GM23338 (cell line): ENCODE data around the gene MINDY4. TPM values are rescaled to one million over a fixed set of nuclear protein-coding genes. Genes with fewer than 3 reads are reported as not detected.

Source experiments
- ATAC-seq: fragments of 200-7000 bp; cut with Tn5 transposase; 3 replicates; pipeline ENCODE4 v1.9.1; 2020
- DNase-seq: peaks from one replicate; pipeline ENCODE4 v3.0.0-alpha.2; 2015; ENCODE audit warnings: low spot score
- H2AFZ ChIP-seq: fragments of 200-600 bp; sonication (generic); 2 replicates; pipeline ENCODE4 v1.8.0; 2016; ENCODE audit warnings: antibody characterized with exemption, mild to moderate bottlenecking, moderate library complexity
- H3F3A ChIP-seq: fragments of 200-600 bp; sonication (generic); replicated peaks from 2 replicates; pipeline ENCODE4 v1.8.0; 2017; ENCODE audit warnings: antibody characterized with exemption, mixed run types, low read depth
- H3K27ac ChIP-seq: fragments of 200-600 bp; sonication (generic); 2 replicates; pipeline ENCODE4 v1.6.1; 2016; ENCODE audit warnings: low read depth
- H3K27me3 ChIP-seq: fragments of 200-600 bp; sonication (generic); 2 replicates; pipeline ENCODE4 v1.8.0; 2016; ENCODE audit warnings: mild to moderate bottlenecking, mixed run types, moderate library complexity; ENCODE audit not compliant: insufficient read depth
- H3K36me3 ChIP-seq: fragments of 200-600 bp; sonication (generic); 2 replicates; pipeline ENCODE4 v1.8.0; 2016; ENCODE audit warnings: mild to moderate bottlenecking; ENCODE audit not compliant: insufficient read depth
- H3K4me1 ChIP-seq: fragments of 200-600 bp; sonication (generic); 2 replicates; pipeline ENCODE4 v1.8.0; 2016; ENCODE audit warnings: mild to moderate bottlenecking, moderate library complexity; ENCODE audit not compliant: insufficient read depth
- H3K4me2 ChIP-seq: fragments of 200-600 bp; sonication (generic); 2 replicates; pipeline ENCODE4 v1.7.1; 2017; ENCODE audit warnings: mixed run types
- H3K4me3 ChIP-seq: fragments of 200-600 bp; sonication (generic); 2 replicates; pipeline ENCODE4 v1.6.1; 2016; ENCODE audit warnings: mixed run types
- H3K79me2 ChIP-seq: fragments of 200-600 bp; sonication (generic); replicated peaks from 2 replicates; pipeline ENCODE4 v1.8.0; 2017; ENCODE audit warnings: mild to moderate bottlenecking; ENCODE audit not compliant: insufficient read depth
- H3K9me2 ChIP-seq: fragments of 200-600 bp; sonication (generic); 2 replicates; pipeline ENCODE4 v1.8.0; 2017; ENCODE audit not compliant: insufficient read depth
- H4K20me1 ChIP-seq: fragments of 200-600 bp; sonication (generic); replicated peaks from 2 replicates; pipeline ENCODE4 v1.8.0; 2017; ENCODE audit warnings: mild to moderate bottlenecking; ENCODE audit not compliant: insufficient read depth
- H3K27ac Mint-ChIP-seq: 2 replicates; pipeline ENCODE4 v1.8.0; 2020; ENCODE audit warnings: inconsistent platforms, mild to moderate bottlenecking, moderate library complexity, mixed read lengths
- H3K27me3 Mint-ChIP-seq: 3 replicates; pipeline ENCODE4 v1.8.0; 2022; ENCODE audit warnings: low read depth, mild to moderate bottlenecking, moderate library complexity, mixed read lengths, inconsistent platforms; ENCODE audit not compliant: insufficient read depth, poor library complexity
- H3K36me3 Mint-ChIP-seq: 3 replicates; pipeline ENCODE4 v1.8.0; 2021; ENCODE audit warnings: low read depth, mild to moderate bottlenecking, inconsistent platforms, moderate library complexity, mixed read lengths
- H3K4me1 Mint-ChIP-seq: 3 replicates; pipeline ENCODE4 v1.8.0; 2020; ENCODE audit warnings: mild to moderate bottlenecking, inconsistent platforms, mixed read lengths
- H3K4me3 Mint-ChIP-seq: 3 replicates; pipeline ENCODE4 v1.8.0; 2021; ENCODE audit warnings: moderate library complexity, mild to moderate bottlenecking, inconsistent platforms, mixed read lengths
- H3K9me3 Mint-ChIP-seq: 3 replicates; pipeline ENCODE4 v1.8.0; 2020; ENCODE audit warnings: moderate library complexity, mild to moderate bottlenecking, inconsistent platforms, mixed read lengths
- CREB1 ChIP-seq: fragments of 250-450 bp; sonication (Bioruptor Pico); IDR thresholded peaks from 2 replicates; pipeline ENCODE4 v1.5.0; 2020; ENCODE audit warnings: low read depth, mild to moderate bottlenecking, moderate library complexity
- ETS1 ChIP-seq: IDR thresholded peaks from 2 replicates; pipeline ENCODE4 v1.6.1; 2016; ENCODE audit warnings: antibody characterized with exemption
- EZH2 ChIP-seq: fragments of 200-600 bp; sonication (generic); IDR thresholded peaks from one replicate; pipeline ENCODE4 v1.8.0; 2017; ENCODE audit warnings: antibody characterized with exemption, mild to moderate bottlenecking, low read depth; ENCODE audit not compliant: unreplicated experiment
- EZH2phosphoT487 ChIP-seq: fragments of 200-600 bp; sonication (generic); IDR thresholded peaks from one replicate; pipeline ENCODE4 v1.8.1; 2018; ENCODE audit warnings: antibody characterized with exemption; ENCODE audit not compliant: unreplicated experiment
- JUNB ChIP-seq: IDR thresholded peaks from one replicate; pipeline ENCODE4 v1.6.1; 2016; ENCODE audit warnings: antibody characterized with exemption; ENCODE audit not compliant: unreplicated experiment
- NANOG ChIP-seq: IDR thresholded peaks from 2 replicates; pipeline ENCODE4 v1.6.1; 2016; ENCODE audit warnings: antibody characterized with exemption, borderline replicate concordance
- POLR2AphosphoS5 ChIP-seq: IDR thresholded peaks from 2 replicates; pipeline ENCODE4 v1.6.1; 2016; ENCODE audit warnings: antibody characterized with exemption, low read depth
- STAT1 ChIP-seq: IDR thresholded peaks from one replicate; pipeline ENCODE4 v1.6.1; 2016; ENCODE audit warnings: antibody characterized with exemption; ENCODE audit not compliant: unreplicated experiment
- ZNF114 ChIP-seq: fragments of 250-450 bp; sonication (Bioruptor Pico); IDR thresholded peaks from 2 replicates; pipeline ENCODE4 v1.5.0; 2020; ENCODE audit warnings: mild to moderate bottlenecking, moderate library complexity
- ZNF331 ChIP-seq: fragments of 250-450 bp; sonication (Bioruptor Pico); IDR thresholded peaks from 2 replicates; pipeline ENCODE4 v1.5.0; 2020; ENCODE audit warnings: low read depth, mild to moderate bottlenecking, moderate library complexity
- polyA plus RNA-seq: library from polyadenylated mRNA; unstranded; fragments of >200 nt; fragmentation: Nextera tagmentation; extraction: Ambion mirVana; gene quantifications from 2 replicates; pipeline ENCODE4 v1.2.1, GENCODE V29; 2016
- total RNA-seq: library from RNA; depleted of rRNA; stranded (reverse); fragments of >200 nt; shearing (Covaris generic); gene quantifications from 2 replicates; pipeline ENCODE4 v1.2.3, GENCODE V29; 2014
- TF ChIP-seq, protein P1 (sequence below): IDR thresholded peaks from one replicate; pipeline ENCODE4 v1.6.1; 2018; ENCODE audit warnings: antibody characterized with exemption; ENCODE audit not compliant: unreplicated experiment
- TF ChIP-seq, protein P2 (sequence below): fragments of 250-450 bp; sonication (Bioruptor Pico); IDR thresholded peaks from 2 replicates; pipeline ENCODE4 v1.5.0; 2020; ENCODE audit warnings: mild to moderate bottlenecking, moderate library complexity
- TF ChIP-seq, protein P3 (sequence below), 2 experiments: fragments of 200-600 bp in 1 of 2; sonication (generic) in 1 of 2; conservative IDR thresholded peaks; 2 replicates each; pipeline versions ENCODE4 v1.5.1 to v1.6.1; 2016 to 2017; ENCODE audit warnings: antibody characterized with exemption in 2 of 2, low read depth in 2 of 2, mild to moderate bottlenecking in 2 of 2, moderate library complexity in 1 of 2

The MINDY4 gene
- total and polyA plus RNA-seq, 2 experiments from 2014 or later: 1.7 to 4.4 TPM

DNA sequence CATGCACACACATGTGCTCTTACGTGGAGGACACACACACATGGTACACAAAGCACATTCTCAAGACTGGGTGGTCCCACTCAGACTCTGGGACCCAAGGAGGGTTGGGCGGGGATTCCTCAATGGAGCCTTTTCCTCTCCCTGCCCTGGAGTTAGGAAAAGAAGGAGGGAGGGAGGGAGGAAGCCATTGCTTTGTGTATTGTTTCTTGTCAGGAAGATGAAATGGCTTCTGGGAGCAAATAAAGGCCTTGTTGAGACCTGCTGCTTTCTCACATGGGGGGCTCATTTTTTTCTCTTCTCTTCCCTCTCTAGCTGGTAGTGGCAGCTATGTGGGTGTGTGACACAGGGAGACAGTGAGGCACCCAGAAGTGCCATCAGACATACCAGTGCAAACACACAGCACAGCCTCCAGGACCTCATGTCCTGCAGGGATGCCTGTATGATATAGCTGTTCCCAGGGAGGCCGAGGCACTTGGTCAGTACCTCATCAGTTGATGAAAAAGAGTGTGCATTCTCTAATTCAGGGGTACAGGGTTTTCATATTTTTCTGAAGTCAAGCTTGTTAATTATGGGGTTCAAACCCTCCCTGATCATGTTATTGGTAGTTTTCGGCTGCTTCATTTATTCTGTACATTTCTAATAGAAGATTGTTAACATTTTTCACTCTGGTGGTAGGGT lies 146.1 kb downstream of the MINDY4 start:
- Histone ChIP-seq H3K36me3 (no peaks in the 10 kb centered on the region), H2AFZ (no peak overlapping the region), H3K4me2 (no peak overlapping the region), H3K79me2 (no peaks in the 10 kb centered on the region), H3K27ac (no peak overlapping the region), H3K9me2 (no peaks in the 10 kb centered on the region), H4K20me1 (no peaks in the 10 kb centered on the region), H3F3A (no peaks in the 10 kb centered on the region), H3K4me1 (no peaks in the 10 kb centered on the region), H3K4me3 (no peak overlapping the region), H3K27me3 (no peaks in the 10 kb centered on the region)
- Mint-ChIP-seq H3K9me3 (no peaks in the 10 kb centered on the region), H3K4me3 (no peak overlapping the region), H3K4me1 (peaks cover 31% of the 10 kb centered on the region), H3K27ac (no peak overlapping the region), H3K27me3 (peaks cover 9% of the 10 kb centered on the region), H3K36me3 (no peaks in the 10 kb centered on the region)
- ATAC-seq (no peak), DNase-seq (no peak)
- no peak for TF ChIP-seq JUNB
- no peak for TF ChIP-seq POLR2AphosphoS5
- TF ChIP-seq NANOG: no peak
- no peak for TF ChIP-seq ETS1
- no peak for TF ChIP-seq ZNF114 (CRISPR knock-in tag)
- TF ChIP-seq, protein P1, sequence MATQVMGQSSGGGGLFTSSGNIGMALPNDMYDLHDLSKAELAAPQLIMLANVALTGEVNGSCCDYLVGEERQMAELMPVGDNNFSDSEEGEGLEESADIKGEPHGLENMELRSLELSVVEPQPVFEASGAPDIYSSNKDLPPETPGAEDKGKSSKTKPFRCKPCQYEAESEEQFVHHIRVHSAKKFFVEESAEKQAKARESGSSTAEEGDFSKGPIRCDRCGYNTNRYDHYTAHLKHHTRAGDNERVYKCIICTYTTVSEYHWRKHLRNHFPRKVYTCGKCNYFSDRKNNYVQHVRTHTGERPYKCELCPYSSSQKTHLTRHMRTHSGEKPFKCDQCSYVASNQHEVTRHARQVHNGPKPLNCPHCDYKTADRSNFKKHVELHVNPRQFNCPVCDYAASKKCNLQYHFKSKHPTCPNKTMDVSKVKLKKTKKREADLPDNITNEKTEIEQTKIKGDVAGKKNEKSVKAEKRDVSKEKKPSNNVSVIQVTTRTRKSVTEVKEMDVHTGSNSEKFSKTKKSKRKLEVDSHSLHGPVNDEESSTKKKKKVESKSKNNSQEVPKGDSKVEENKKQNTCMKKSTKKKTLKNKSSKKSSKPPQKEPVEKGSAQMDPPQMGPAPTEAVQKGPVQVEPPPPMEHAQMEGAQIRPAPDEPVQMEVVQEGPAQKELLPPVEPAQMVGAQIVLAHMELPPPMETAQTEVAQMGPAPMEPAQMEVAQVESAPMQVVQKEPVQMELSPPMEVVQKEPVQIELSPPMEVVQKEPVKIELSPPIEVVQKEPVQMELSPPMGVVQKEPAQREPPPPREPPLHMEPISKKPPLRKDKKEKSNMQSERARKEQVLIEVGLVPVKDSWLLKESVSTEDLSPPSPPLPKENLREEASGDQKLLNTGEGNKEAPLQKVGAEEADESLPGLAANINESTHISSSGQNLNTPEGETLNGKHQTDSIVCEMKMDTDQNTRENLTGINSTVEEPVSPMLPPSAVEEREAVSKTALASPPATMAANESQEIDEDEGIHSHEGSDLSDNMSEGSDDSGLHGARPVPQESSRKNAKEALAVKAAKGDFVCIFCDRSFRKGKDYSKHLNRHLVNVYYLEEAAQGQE: no peak
- TF ChIP-seq CREB1: no peak
- TF ChIP-seq, protein P2, sequence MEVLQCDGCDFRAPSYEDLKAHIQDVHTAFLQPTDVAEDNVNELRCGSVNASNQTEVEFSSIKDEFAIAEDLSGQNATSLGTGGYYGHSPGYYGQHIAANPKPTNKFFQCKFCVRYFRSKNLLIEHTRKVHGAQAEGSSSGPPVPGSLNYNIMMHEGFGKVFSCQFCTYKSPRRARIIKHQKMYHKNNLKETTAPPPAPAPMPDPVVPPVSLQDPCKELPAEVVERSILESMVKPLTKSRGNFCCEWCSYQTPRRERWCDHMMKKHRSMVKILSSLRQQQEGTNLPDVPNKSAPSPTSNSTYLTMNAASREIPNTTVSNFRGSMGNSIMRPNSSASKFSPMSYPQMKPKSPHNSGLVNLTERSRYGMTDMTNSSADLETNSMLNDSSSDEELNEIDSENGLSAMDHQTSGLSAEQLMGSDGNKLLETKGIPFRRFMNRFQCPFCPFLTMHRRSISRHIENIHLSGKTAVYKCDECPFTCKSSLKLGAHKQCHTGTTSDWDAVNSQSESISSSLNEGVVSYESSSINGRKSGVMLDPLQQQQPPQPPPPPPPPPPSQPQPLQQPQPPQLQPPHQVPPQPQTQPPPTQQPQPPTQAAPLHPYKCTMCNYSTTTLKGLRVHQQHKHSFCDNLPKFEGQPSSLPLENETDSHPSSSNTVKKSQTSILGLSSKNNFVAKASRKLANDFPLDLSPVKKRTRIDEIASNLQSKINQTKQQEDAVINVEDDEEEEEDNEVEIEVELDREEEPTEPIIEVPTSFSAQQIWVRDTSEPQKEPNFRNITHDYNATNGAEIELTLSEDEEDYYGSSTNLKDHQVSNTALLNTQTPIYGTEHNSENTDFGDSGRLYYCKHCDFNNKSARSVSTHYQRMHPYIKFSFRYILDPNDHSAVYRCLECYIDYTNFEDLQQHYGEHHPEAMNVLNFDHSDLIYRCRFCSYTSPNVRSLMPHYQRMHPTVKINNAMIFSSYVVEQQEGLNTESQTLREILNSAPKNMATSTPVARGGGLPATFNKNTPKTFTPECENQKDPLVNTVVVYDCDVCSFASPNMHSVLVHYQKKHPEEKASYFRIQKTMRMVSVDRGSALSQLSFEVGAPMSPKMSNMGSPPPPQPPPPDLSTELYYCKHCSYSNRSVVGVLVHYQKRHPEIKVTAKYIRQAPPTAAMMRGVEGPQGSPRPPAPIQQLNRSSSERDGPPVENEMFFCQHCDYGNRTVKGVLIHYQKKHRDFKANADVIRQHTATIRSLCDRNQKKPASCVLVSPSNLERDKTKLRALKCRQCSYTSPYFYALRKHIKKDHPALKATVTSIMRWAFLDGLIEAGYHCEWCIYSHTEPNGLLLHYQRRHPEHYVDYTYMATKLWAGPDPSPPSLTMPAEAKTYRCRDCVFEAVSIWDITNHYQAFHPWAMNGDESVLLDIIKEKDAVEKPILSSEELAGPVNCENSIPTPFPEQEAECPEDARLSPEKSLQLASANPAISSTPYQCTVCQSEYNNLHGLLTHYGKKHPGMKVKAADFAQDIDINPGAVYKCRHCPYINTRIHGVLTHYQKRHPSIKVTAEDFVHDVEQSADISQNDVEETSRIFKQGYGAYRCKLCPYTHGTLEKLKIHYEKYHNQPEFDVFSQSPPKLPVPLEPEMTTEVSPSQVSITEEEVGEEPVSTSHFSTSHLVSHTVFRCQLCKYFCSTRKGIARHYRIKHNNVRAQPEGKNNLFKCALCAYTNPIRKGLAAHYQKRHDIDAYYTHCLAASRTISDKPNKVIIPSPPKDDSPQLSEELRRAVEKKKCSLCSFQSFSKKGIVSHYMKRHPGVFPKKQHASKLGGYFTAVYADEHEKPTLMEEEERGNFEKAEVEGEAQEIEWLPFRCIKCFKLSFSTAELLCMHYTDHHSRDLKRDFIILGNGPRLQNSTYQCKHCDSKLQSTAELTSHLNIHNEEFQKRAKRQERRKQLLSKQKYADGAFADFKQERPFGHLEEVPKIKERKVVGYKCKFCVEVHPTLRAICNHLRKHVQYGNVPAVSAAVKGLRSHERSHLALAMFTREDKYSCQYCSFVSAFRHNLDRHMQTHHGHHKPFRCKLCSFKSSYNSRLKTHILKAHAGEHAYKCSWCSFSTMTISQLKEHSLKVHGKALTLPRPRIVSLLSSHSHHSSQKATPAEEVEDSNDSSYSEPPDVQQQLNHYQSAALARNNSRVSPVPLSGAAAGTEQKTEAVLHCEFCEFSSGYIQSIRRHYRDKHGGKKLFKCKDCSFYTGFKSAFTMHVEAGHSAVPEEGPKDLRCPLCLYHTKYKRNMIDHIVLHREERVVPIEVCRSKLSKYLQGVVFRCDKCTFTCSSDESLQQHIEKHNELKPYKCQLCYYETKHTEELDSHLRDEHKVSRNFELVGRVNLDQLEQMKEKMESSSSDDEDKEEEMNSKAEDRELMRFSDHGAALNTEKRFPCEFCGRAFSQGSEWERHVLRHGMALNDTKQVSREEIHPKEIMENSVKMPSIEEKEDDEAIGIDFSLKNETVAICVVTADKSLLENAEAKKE (CRISPR knock-in tag): no peak
- TF ChIP-seq EZH2: no peak
- no peak for TF ChIP-seq STAT1
- TF ChIP-seq ZNF331 (CRISPR knock-in tag): no peak
- no peak for TF ChIP-seq EZH2phosphoT487
- TF ChIP-seq, protein P3, sequence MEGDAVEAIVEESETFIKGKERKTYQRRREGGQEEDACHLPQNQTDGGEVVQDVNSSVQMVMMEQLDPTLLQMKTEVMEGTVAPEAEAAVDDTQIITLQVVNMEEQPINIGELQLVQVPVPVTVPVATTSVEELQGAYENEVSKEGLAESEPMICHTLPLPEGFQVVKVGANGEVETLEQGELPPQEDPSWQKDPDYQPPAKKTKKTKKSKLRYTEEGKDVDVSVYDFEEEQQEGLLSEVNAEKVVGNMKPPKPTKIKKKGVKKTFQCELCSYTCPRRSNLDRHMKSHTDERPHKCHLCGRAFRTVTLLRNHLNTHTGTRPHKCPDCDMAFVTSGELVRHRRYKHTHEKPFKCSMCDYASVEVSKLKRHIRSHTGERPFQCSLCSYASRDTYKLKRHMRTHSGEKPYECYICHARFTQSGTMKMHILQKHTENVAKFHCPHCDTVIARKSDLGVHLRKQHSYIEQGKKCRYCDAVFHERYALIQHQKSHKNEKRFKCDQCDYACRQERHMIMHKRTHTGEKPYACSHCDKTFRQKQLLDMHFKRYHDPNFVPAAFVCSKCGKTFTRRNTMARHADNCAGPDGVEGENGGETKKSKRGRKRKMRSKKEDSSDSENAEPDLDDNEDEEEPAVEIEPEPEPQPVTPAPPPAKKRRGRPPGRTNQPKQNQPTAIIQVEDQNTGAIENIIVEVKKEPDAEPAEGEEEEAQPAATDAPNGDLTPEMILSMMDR (conservative IDR thresholded peaks at IDR 0.05; ENCODE audit: low read depth in 2 of 2): no peak
